DND-41 (cell line): Measurements from ENCODE around the gene A3GALT2.
"Not testable (repeated sequence)": the region's sequence is repeated elsewhere in the genome, so short reads cannot be mapped to it uniquely, and the experiment has no call there.

Source experiments
- ATAC-seq: fragments of 200-7000 bp; cut with Tn5 transposase; 3 replicates; pipeline ENCODE4 v1.9.1; 2021; ENCODE audit warnings: low read depth; ENCODE audit not compliant: insufficient read depth
- DNase-seq: peaks from one replicate; pipeline ENCODE4 v3.0.0-alpha.2; 2020
- H2AFZ ChIP-seq: 2 replicates; pipeline ENCODE4 v1.6.0; 2012; ENCODE audit warnings: low read depth, low read length
- H3K27ac ChIP-seq: 2 replicates; pipeline ENCODE4 v1.5.1; 2012; ENCODE audit warnings: low read length, inconsistent platforms
- H3K27me3 ChIP-seq: fragments of 200-600 bp; sonication (generic); 2 replicates; pipeline ENCODE4 v1.6.0; 2012; ENCODE audit warnings: low read length, mild to moderate bottlenecking, inconsistent platforms; ENCODE audit not compliant: insufficient read depth, poor library complexity
- H3K36me3 ChIP-seq: 2 replicates; pipeline ENCODE4 v1.5.1; 2012; ENCODE audit warnings: low read length, inconsistent platforms; ENCODE audit not compliant: insufficient read depth
- H3K4me1 ChIP-seq: 2 replicates; pipeline ENCODE4 v1.5.1; 2012; ENCODE audit warnings: mild to moderate bottlenecking, low read length; ENCODE audit not compliant: insufficient read depth
- H3K4me2 ChIP-seq: 2 replicates; pipeline ENCODE4 v1.6.0; 2012; ENCODE audit warnings: mild to moderate bottlenecking, moderate library complexity, low read length, inconsistent platforms; ENCODE audit not compliant: insufficient read depth
- H3K4me3 ChIP-seq, 2 experiments: fragments of 200-600 bp in 1 of 2; shearing (Covaris generic) in 1 of 2; 2 replicates each; pipeline ENCODE4 v1.5.1; 2012 to 2016; ENCODE audit warnings: inconsistent platforms in 2 of 2, low read length in 2 of 2, mild to moderate bottlenecking in 2 of 2, low read depth in 1 of 2, moderate library complexity in 1 of 2
- H3K79me2 ChIP-seq: 2 replicates; pipeline ENCODE4 v1.6.0; 2012; ENCODE audit warnings: low read length, inconsistent platforms; ENCODE audit not compliant: insufficient read depth
- H3K9ac ChIP-seq: 2 replicates; pipeline ENCODE4 v1.6.0; 2012; ENCODE audit warnings: low read depth, mild to moderate bottlenecking, inconsistent platforms, low read length, moderate library complexity
- H3K9me3 ChIP-seq: 2 replicates; pipeline ENCODE4 v1.5.1; 2012; ENCODE audit warnings: low read length, moderate library complexity, mild to moderate bottlenecking, inconsistent platforms; ENCODE audit not compliant: insufficient read depth, severe bottlenecking
- H4K20me1 ChIP-seq: 2 replicates; pipeline ENCODE4 v1.6.0; 2012; ENCODE audit warnings: low read length; ENCODE audit not compliant: insufficient read depth
- EZH2 ChIP-seq: IDR thresholded peaks from 3 replicates; pipeline ENCODE4 v1.6.1; 2012; ENCODE audit warnings: borderline replicate concordance, low read depth, mild to moderate bottlenecking, moderate library complexity, low read length, inconsistent platforms; ENCODE audit not compliant: severe bottlenecking
- TF ChIP-seq, protein P1 (sequence below): IDR thresholded peaks from 2 replicates; pipeline ENCODE4 v1.5.1; 2012; ENCODE audit warnings: borderline replicate concordance, low read length, moderate library complexity, mild to moderate bottlenecking; ENCODE audit not compliant: poor library complexity, severe bottlenecking; ENCODE audit errors: extremely low read depth

Gene A3GALT2

DNA sequence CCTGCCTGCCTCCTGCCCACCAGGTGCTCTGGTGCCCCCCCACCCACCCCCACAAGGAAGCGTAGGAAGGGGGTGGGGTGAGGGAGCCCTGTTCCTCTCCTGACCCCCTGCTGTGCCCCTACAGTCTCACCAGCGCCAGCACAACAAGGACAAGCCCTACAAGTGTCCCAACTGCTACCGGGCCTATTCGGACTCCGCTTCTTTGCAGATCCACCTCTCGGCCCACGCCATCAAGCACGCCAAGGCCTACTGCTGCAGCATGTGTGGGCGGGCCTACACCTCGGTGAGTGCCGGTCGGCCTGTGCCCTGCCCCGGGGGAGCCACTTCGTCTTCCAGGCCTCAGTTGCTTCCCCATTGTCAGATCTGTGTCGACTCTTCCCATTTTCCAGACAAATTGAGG, 25.9 kb downstream of the A3GALT2 start:
- H3K36me3 ChIP-seq, result peaks cover 74% of the 10 kb centered on the region
- no peak overlapping the region for H2AFZ ChIP-seq
- peaks cover 43% of the 10 kb centered on the region for H4K20me1 ChIP-seq

DNA sequence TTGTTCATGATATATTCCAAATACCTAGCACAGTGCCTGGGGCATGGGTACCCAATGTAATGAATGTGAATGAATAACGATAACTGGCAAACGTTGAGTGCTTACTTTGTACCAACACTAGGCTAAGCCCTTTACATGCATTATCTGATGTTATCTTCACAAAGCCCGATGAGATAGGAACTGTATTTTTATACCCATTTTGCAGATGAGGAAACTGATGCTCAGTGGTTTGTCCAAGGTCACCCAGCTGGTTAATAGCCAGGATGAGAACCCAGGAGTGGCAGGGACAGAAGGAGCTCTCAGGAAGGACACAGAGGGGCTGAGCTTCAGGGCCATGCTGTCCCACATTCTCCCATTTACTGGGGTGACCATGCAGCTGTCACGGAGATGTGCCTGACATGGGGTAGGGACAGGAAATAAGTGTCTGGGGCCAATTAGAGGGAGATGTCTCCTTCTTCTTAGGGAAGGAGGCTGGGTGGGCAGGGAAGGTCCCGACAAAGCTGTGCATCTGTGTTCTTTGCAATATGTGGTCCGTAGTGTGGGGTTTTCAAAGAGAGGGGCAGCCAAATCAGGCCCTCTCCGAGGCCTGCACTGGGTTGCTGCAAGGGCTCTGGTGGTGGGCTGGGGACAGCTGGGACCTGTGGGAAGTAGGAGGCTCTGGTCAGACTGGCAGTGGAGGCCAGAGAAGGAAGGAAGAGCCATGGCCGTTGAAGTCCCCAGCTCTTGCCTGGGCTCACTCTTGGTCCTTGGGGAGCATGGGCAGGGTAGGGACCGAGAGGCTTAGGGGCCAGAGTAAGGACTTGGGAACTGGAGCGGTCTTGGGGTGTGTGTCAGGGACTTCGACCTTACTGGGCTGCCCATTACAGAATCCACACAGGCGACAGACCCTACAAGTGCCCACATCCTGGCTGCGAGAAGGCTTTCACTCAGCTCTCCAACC, 26.6 kb downstream of the A3GALT2 start:
- TF ChIP-seq EZH2, result no peak
- TF ChIP-seq, protein P1, sequence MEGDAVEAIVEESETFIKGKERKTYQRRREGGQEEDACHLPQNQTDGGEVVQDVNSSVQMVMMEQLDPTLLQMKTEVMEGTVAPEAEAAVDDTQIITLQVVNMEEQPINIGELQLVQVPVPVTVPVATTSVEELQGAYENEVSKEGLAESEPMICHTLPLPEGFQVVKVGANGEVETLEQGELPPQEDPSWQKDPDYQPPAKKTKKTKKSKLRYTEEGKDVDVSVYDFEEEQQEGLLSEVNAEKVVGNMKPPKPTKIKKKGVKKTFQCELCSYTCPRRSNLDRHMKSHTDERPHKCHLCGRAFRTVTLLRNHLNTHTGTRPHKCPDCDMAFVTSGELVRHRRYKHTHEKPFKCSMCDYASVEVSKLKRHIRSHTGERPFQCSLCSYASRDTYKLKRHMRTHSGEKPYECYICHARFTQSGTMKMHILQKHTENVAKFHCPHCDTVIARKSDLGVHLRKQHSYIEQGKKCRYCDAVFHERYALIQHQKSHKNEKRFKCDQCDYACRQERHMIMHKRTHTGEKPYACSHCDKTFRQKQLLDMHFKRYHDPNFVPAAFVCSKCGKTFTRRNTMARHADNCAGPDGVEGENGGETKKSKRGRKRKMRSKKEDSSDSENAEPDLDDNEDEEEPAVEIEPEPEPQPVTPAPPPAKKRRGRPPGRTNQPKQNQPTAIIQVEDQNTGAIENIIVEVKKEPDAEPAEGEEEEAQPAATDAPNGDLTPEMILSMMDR, result no peak

More for the DNA sequence above, 25.9 kb downstream of the A3GALT2 start:
- no peak overlapping the region for H3K27ac ChIP-seq
- DNase-seq, result no peak
- ATAC-seq, result no peak
- TF ChIP-seq EZH2, result no peak
- TF ChIP-seq, protein P1, result no peak
- H3K27me3 ChIP-seq, result no peaks in the 10 kb centered on the region
- no peaks in the 10 kb centered on the region for H3K9me3 ChIP-seq
- no peak overlapping the region for H3K9ac ChIP-seq
- no peak overlapping the region for H3K4me2 ChIP-seq
- no peaks in the 10 kb centered on the region for H3K4me1 ChIP-seq
- H3K79me2 ChIP-seq, result peaks cover 7% of the 10 kb centered on the region; the same call in 1 of the 2 replicates
- no peak overlapping the region for H3K4me3 ChIP-seq

DNA sequence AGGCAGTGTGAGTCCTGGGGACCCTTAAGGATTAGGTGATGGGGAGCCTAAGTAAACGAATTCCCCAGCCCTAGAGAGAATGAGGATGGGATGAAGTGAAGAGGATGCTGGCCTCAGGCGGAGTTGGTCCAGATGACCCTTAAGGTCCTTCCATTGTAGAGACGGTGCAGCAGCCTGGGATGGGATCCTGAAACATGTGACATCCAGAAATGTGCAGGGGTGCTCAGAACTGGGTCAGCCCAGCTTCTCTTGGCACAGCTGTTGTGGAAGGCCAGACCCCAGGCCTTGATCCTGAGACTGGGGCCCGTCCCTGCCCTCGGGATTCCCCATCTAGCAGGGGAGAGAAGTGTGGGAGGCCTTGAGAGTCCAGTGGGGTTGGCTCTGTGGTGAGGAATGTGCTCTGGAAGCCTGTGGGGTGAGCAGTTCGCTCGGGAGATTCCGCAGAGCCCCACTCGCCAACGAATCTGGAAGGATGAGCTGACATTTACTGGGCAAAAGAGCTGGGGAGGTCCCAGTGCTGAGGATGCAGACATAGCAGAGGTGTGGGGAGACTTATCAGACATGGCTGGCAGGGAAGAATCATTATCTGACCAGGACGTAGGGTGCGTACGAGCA, 28.1 kb downstream of the A3GALT2 start:
- Histone ChIP-seq H3K4me1 (no peaks in the 10 kb centered on the region), H3K79me2 (peaks cover 14% of the 10 kb centered on the region; the same call in 1 of the 2 replicates), H4K20me1 (peaks cover 42% of the 10 kb centered on the region), H3K9ac (no peak overlapping the region), H3K27ac (no peak overlapping the region), H3K27me3 (no peaks in the 10 kb centered on the region), H3K4me2 (no peak overlapping the region), H3K9me3 (no peaks in the 10 kb centered on the region), H2AFZ (no peak overlapping the region), H3K36me3 (peaks cover 73% of the 10 kb centered on the region), H3K4me3 (no peak overlapping the region)
- TF ChIP-seq EZH2, result no peak
- TF ChIP-seq, protein P1, result no peak
- ATAC-seq, result no peak
- DNase-seq, result no peak

More for the DNA sequence above, 26.6 kb downstream of the A3GALT2 start:
- H3K79me2 ChIP-seq, result peaks cover 12% of the 10 kb centered on the region; the same call in 1 of the 2 replicates
- DNase-seq (no peak), ATAC-seq (no peak)
- H3K27ac ChIP-seq, result no peak overlapping the region
- H3K9ac ChIP-seq, result no peak overlapping the region
- H3K27me3 ChIP-seq, result no peaks in the 10 kb centered on the region
- no peaks in the 10 kb centered on the region for H3K9me3 ChIP-seq
- peaks cover 74% of the 10 kb centered on the region for H3K36me3 ChIP-seq
- peaks cover 44% of the 10 kb centered on the region for H4K20me1 ChIP-seq
- no peak overlapping the region for H3K4me2 ChIP-seq
- no peak overlapping the region for H2AFZ ChIP-seq
- no peak overlapping the region for H3K4me3 ChIP-seq
- H3K4me1 ChIP-seq, result no peaks in the 10 kb centered on the region

DNA sequence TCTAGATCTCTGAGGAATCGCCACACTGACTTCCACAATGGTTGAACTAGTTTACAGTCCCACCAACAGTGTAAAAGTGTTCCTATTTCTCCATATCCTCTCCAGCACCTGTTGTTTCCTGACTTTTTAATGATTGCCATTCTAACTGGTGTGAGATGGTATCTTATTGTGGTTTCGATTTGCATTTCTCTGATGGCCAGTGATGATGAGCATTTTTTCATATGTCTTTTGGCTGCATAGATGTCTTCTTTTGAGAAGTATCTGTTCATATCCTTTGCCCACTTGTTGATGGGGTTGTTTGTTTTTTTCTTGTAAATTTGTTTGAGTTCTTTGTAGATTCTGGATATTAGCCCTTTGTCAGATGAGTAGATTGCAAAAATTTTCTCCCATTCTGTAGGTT, 30.3 kb downstream of the A3GALT2 start:
- peaks cover 14% of the 10 kb centered on the region; the same call in 1 of the 2 replicates for H3K79me2 ChIP-seq
- ATAC-seq, H2AFZ ChIP-seq, H3K9ac ChIP-seq, H3K4me2 ChIP-seq, DNase-seq, H3K9me3 ChIP-seq, H3K4me3 ChIP-seq, H3K4me1 ChIP-seq, H3K27ac ChIP-seq, H3K27me3 ChIP-seq: not testable (repeated sequence)
- H4K20me1 ChIP-seq, result peaks cover 36% of the 10 kb centered on the region
- peaks cover 68% of the 10 kb centered on the region for H3K36me3 ChIP-seq
